ENCODE measurements around the gene LRRC15. TPM values are rescaled to one million over a fixed set of nuclear protein-coding genes. Genes with fewer than 3 reads are reported as not detected.

LRRC15 gene
- total RNA-seq, 1 donor from 2014 or later = not detected

DNA sequence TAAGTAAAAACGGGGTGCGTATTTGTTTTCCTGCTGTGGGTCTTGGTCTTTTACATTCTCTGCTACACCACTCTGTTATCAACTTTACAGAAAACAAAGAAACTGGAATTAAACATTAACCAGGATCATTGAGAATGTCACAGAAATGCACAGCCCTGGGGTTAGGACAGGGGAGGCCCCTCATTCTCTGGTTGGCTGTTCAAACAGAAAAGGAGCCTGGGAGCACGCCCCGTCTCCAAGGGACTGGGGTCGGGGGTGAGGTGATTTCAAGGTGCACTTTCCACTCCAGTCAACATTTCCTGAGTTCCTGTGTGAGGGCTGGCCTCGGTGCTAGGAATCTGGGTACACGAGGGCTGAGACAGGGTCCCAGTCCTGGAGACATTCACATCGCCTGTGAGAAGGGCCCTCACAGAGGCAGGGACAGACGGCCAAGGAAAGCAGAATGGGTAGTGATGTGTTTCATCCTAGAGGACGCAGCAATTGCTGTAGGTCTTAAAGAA lies 48.7 kb downstream of the LRRC15 start:
- no peak overlapping the region for H3K27ac ChIP-seq
- intact Hi-C loops (cut with DNase I) = no loop called here
- peaks cover 0 to 11% of the 10 kb centered on the region in 2 donors for H3K9me3 ChIP-seq
- TF ChIP-seq CTCF (IDR thresholded peaks at IDR 0.05) = no peak
- no peak overlapping the region for H3K4me3 ChIP-seq
- no peaks in the 10 kb centered on the region for H3K27me3 ChIP-seq
- H3K36me3 ChIP-seq = no peaks in the 10 kb centered on the region
- no peak for DNase-seq (ENCODE audit: low spot score in 2 of 2)
- H3K4me1 ChIP-seq = no peaks in the 10 kb centered on the region

GRCh38 chr3:194320100-194320499 lies 49.4 kb downstream of the LRRC15 start:
- intact Hi-C loops (cut with DNase I) = no loop called here
- Histone ChIP-seq H3K27me3 (no peaks in the 10 kb centered on the region), H3K27ac (no peak overlapping the region), H3K9me3 (peaks cover 0 to 11% of the 10 kb centered on the region in 2 donors), H3K4me3 (no peak overlapping the region), H3K4me1 (peaks cover 2 to 4% of the 10 kb centered on the region in 2 donors), H3K36me3 (no peaks in the 10 kb centered on the region)
- DNase-seq (ENCODE audit: low spot score in 2 of 2) = no peak
- no peak for TF ChIP-seq CTCF (IDR thresholded peaks at IDR 0.05)

DNA sequence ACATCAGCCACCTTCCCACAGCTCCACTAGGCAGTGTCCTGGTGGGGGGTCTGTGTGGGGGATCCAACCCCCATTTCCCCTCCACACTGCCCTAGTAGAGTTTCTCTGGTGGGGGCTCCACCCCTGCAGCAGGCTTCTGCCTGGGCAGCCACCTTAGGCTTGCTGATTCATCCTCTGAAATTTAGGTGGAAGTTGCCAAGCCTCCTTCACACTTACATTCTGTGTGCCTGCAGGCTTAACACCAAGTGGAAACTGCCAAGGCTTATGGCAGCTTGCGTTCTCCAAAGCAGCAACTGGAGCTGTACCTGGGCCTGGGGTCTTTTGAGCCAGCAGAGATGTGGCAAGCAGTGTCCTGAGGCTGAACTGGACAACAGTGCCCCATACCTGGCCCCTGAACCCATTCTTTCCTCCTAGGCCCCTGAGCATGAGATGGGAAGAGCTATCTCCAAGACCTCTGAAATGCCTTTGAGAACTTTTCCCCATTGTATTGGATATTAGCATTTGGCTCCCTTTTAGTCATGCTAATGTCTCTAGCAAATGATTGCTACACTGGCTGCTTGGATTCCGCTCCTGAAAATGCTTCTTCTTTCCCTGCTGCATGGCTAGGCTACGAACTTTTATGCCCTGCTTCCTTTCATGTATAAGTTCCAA lies 50.9 kb downstream of the LRRC15 start:
- no peaks in the 10 kb centered on the region for H3K27me3 ChIP-seq
- no peak for TF ChIP-seq CTCF (IDR thresholded peaks at IDR 0.05)
- DNase-seq (ENCODE audit: low spot score in 2 of 2) = no peak
- H3K27ac ChIP-seq = no peak overlapping the region
- H3K36me3 ChIP-seq = no peaks in the 10 kb centered on the region
- no peak overlapping the region for H3K4me3 ChIP-seq
- intact Hi-C loops (cut with DNase I) = loop anchor here (5.0 to 10.0 kb wide), 2 partner anchors 374 to 651 kb away; no protein-coding TSS in a partner anchor
- peaks cover 0 to 11% of the 10 kb centered on the region in 2 donors for H3K9me3 ChIP-seq
- peaks cover 4% of the 10 kb centered on the region in 2 donors for H3K4me1 ChIP-seq

DNA sequence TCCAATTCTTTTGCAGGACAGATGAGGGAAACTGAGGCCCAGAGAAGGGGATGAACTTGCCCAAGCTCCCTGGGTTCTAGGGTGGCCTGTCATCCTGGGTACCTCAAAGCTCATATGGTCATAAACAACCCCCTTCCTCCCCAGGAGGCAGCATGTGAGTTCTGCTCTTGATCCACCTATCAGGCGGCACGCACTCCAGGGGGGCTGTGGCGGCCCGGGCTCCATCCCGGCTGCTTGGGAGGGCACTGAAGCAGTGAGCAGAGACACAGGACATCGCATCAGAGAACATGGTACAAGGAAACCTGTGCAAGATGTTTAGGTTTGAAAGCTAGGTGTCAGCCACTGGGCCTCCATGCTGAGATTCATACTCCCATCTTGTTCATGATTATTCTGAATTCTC lies 52.6 kb downstream of the LRRC15 start:
- H3K9me3 ChIP-seq = peaks cover 0 to 11% of the 10 kb centered on the region in 2 donors
- no peaks in the 10 kb centered on the region for H3K27me3 ChIP-seq
- intact Hi-C loops (cut with DNase I) = loop anchor here (5.0 to 10.0 kb wide), 2 partner anchors 372 to 650 kb away; no protein-coding TSS in a partner anchor
- no peak overlapping the region for H3K27ac ChIP-seq
- DNase-seq (ENCODE audit: low spot score in 2 of 2) = no peak
- H3K4me1 ChIP-seq = peaks cover 4 to 11% of the 10 kb centered on the region in 2 donors
- H3K36me3 ChIP-seq = no peaks in the 10 kb centered on the region
- no peak overlapping the region for H3K4me3 ChIP-seq
- TF ChIP-seq CTCF (IDR thresholded peaks at IDR 0.05) = no peak

- Histone ChIP-seq H3K9me3 (peaks cover 0 to 11% of the 10 kb centered on the region in 2 donors), H3K27me3 (no peaks in the 10 kb centered on the region), H3K4me1 (peaks cover 4 to 11% of the 10 kb centered on the region in 2 donors), H3K4me3 (peak overlapping the region; percentile 53 to 54), H3K36me3 (no peaks in the 10 kb centered on the region), H3K27ac (no peak overlapping the region)
- no peak for DNase-seq (ENCODE audit: low spot score in 2 of 2)
- TF ChIP-seq CTCF (IDR thresholded peaks at IDR 0.05) = no peak
- intact Hi-C loops (cut with DNase I) = loop anchor here (1.0 to 10.0 kb wide), 7 partner anchors 15 to 649 kb away; no protein-coding TSS in a partner anchor
Measured at GRCh38 chr3:194315965-194316361, 53.6 kb downstream of the LRRC15 start.

All from ascending aorta (tissue), 2 donors.